Neutrophil (primary cell): ENCODE results near the gene TTC1.

ENCODE experiments used
- H3K27ac ChIP-seq: fragments of 200-600 bp; sonication (generic); 2 replicates; pipeline ENCODE4 v1.5.1; 2016; ENCODE audit warnings: mild to moderate bottlenecking, moderate library complexity
- H3K27me3 ChIP-seq: fragments of 200-600 bp; sonication (generic); 2 replicates; pipeline ENCODE4 v1.6.0; 2016; ENCODE audit warnings: mild to moderate bottlenecking
- H3K36me3 ChIP-seq: fragments of 200-600 bp; sonication (generic); 2 replicates; pipeline ENCODE4 v1.5.1; 2017
- H3K4me1 ChIP-seq, 2 experiments: fragments of 200-600 bp in 1 of 2; sonication (generic) in 1 of 2; 1 replicate in 1 of 2; 2 replicates in 1 of 2; pipeline versions ENCODE4 v1.5.1 to v1.6.1; 2013 to 2016; ENCODE audit warnings: low read depth in 1 of 2, low read length in 1 of 2, mild to moderate bottlenecking in 1 of 2, moderate library complexity in 1 of 2; ENCODE audit not compliant: control insufficient read depth in 1 of 2, insufficient read depth in 1 of 2
- H3K4me3 ChIP-seq, 2 experiments: fragments of 200-600 bp in 1 of 2; sonication (generic) in 1 of 2; 1 replicate in 1 of 2; 2 replicates in 1 of 2; pipeline ENCODE4 v1.5.1; 2013 to 2016; ENCODE audit warnings: low read depth in 1 of 2, low read length in 1 of 2, mild to moderate bottlenecking in 1 of 2, moderate library complexity in 1 of 2
- H3K9me3 ChIP-seq: fragments of 200-600 bp; sonication (generic); 2 replicates; pipeline ENCODE4 v1.5.1; 2016
- TF ChIP-seq, protein P1 (sequence below): fragments of 200-600 bp; sonication (generic); IDR thresholded peaks from 2 replicates; pipeline ENCODE4 v1.5.1; 2016; ENCODE audit warnings: antibody characterized with exemption

The TTC1 gene

GRCh38 chr5:160079753-160080152 lies 70.8 kb downstream of the TTC1 start:
- no peak overlapping the region for H3K27ac ChIP-seq
- TF ChIP-seq, protein P1, sequence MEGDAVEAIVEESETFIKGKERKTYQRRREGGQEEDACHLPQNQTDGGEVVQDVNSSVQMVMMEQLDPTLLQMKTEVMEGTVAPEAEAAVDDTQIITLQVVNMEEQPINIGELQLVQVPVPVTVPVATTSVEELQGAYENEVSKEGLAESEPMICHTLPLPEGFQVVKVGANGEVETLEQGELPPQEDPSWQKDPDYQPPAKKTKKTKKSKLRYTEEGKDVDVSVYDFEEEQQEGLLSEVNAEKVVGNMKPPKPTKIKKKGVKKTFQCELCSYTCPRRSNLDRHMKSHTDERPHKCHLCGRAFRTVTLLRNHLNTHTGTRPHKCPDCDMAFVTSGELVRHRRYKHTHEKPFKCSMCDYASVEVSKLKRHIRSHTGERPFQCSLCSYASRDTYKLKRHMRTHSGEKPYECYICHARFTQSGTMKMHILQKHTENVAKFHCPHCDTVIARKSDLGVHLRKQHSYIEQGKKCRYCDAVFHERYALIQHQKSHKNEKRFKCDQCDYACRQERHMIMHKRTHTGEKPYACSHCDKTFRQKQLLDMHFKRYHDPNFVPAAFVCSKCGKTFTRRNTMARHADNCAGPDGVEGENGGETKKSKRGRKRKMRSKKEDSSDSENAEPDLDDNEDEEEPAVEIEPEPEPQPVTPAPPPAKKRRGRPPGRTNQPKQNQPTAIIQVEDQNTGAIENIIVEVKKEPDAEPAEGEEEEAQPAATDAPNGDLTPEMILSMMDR: no peak
- H3K36me3 ChIP-seq: peaks cover 22% of the 10 kb centered on the region
- no peaks in the 10 kb centered on the region for H3K27me3 ChIP-seq
- H3K4me1 ChIP-seq: peaks cover 0 to 4% of the 10 kb centered on the region in 2 experiments
- H3K4me3 ChIP-seq: no peak overlapping the region
- H3K9me3 ChIP-seq: no peaks in the 10 kb centered on the region

DNA sequence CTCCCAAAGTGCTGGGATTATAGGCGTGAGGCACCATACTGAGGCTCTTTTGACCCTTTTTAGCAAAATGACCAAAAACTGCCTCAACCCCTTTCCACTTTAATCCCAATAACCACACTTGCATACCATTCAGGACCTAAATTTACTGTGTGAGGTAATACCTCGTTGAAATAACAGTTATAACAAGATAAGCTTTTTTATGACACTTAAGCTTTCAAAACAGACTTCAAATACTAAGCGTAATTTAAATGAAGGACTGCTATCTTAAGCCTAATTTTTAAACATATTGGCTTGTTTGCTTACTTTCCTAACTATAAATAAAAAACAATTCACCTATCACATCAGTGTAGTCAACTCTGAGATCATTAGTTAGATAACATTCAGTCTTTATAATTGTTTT lies 72.6 kb downstream of the TTC1 start:
- TF ChIP-seq, protein P1: no peak
- H3K36me3 ChIP-seq: peaks cover 22% of the 10 kb centered on the region
- no peak overlapping the region for H3K27ac ChIP-seq
- peaks cover 0 to 4% of the 10 kb centered on the region in 2 experiments for H3K4me1 ChIP-seq
- H3K27me3 ChIP-seq: no peaks in the 10 kb centered on the region
- H3K4me3 ChIP-seq: no peak overlapping the region
- no peaks in the 10 kb centered on the region for H3K9me3 ChIP-seq

- Histone ChIP-seq H3K9me3 (no peaks in the 10 kb centered on the region), H3K4me3 (no peak overlapping the region), H3K36me3 (peaks cover 13% of the 10 kb centered on the region), H3K27ac (no peak overlapping the region), H3K27me3 (no peaks in the 10 kb centered on the region), H3K4me1 (peaks cover 0 to 4% of the 10 kb centered on the region in 2 experiments)
- TF ChIP-seq, protein P1: no peak
These were observed 73.9 kb downstream of the TTC1 start for GRCh38 chr5:160082614-160083500.

- Histone ChIP-seq H3K27me3 (no peaks in the 10 kb centered on the region), H3K4me3 (no peak overlapping the region), H3K9me3 (no peaks in the 10 kb centered on the region), H3K4me1 (peaks cover 0 to 4% of the 10 kb centered on the region in 2 experiments), H3K27ac (no peak overlapping the region), H3K36me3 (peaks cover 7% of the 10 kb centered on the region)
- TF ChIP-seq, protein P1: no peak
These were observed 74.6 kb downstream of the TTC1 start for GRCh38 chr5:160083501-160083900.

GRCh38 chr5:160084144-160084543 lies 75.2 kb downstream of the TTC1 start:
- H3K27me3 ChIP-seq: no peaks in the 10 kb centered on the region
- H3K4me3 ChIP-seq: no peak overlapping the region
- no peak overlapping the region for H3K27ac ChIP-seq
- H3K4me1 ChIP-seq: peaks cover 0 to 4% of the 10 kb centered on the region in 2 experiments
- peaks cover 4% of the 10 kb centered on the region for H3K36me3 ChIP-seq
- no peaks in the 10 kb centered on the region for H3K9me3 ChIP-seq
- TF ChIP-seq, protein P1: no peak
